Measurements from ENCODE around the gene ZNF705A. TPM values are rescaled to one million over a fixed set of nuclear protein-coding genes. Genes with fewer than 3 reads are reported as not detected.

The ZNF705A gene
- total RNA-seq (2021; ENCODE audit: unreplicated experiment), result not detected
- polyA plus RNA-seq (2012), result not detected in 2 replicates
- Bru-seq, nascent RNA, result percentile 11 among the genes with signal in this experiment
- percentile 16 among the genes with signal in this experiment for BruChase-seq, experiment 1, labeled RNA remaining after a 6-hour chase
- not detected for BruChase-seq, experiment 2, labeled RNA remaining after a 2-hour chase
- long read RNA-seq, result 0 reads

DNA sequence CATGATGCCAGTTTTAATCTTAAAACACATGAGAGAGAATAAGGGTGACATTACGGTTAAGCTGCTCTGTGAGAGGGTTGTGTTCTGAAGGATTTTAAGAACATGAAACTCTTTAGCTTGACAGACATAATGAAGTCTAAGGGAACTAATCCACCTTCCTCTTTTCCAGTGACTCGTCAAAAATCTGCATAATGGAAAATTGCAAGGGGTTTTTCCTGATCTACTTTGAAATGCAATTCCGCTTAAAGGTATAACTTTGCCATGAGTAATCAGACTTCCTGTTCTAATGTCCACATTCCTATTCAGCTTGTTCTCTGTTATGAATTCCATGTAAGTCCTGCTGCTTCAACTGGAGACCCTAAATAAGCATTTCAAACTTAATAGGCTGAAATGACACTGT is at the start of gene ZNF705A:
Gene ZNF705A, plus strand, starts transcription at position 171 of the 400 bp plus-strand sequence. CDS start 15,611 bp downstream, outside the sequence.
- RAD21 ChIA-PET (ENCODE audit: low non-redundant PET in 1 of 2, low total read pairs in 2 of 2, uncharacterized antibody in 2 of 2, unreplicated experiment in 2 of 2), result no interaction called here

More for the DNA sequence above, at the start of gene ZNF705A:
- intact Hi-C loops (cut with micrococcal nuclease), result no loop called here
- TF ChIP-seq CBX3 (IDR thresholded peaks at IDR 0.05; ENCODE audit: low read depth), result no peak
- no peak for TF ChIP-seq EZH2 (IDR thresholded peaks at IDR 0.05)
- TF ChIP-seq REST (IDR thresholded peaks at IDR 0.05; ENCODE audit: low read depth), result no peak
- TF ChIP-seq, protein P1, sequence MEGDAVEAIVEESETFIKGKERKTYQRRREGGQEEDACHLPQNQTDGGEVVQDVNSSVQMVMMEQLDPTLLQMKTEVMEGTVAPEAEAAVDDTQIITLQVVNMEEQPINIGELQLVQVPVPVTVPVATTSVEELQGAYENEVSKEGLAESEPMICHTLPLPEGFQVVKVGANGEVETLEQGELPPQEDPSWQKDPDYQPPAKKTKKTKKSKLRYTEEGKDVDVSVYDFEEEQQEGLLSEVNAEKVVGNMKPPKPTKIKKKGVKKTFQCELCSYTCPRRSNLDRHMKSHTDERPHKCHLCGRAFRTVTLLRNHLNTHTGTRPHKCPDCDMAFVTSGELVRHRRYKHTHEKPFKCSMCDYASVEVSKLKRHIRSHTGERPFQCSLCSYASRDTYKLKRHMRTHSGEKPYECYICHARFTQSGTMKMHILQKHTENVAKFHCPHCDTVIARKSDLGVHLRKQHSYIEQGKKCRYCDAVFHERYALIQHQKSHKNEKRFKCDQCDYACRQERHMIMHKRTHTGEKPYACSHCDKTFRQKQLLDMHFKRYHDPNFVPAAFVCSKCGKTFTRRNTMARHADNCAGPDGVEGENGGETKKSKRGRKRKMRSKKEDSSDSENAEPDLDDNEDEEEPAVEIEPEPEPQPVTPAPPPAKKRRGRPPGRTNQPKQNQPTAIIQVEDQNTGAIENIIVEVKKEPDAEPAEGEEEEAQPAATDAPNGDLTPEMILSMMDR (IDR thresholded peaks at IDR 0.05 in 2 of 3, conservative IDR thresholded peaks at IDR 0.05 in 1 of 3; ENCODE audit: borderline replicate concordance in 1 of 3, insufficient read depth in 1 of 3, low read depth in 2 of 3, low read length in 2 of 3), result no peak
- TF ChIP-seq EGR1 (IDR thresholded peaks at IDR 0.05; ENCODE audit: low read depth), result no peak
- no peak for TF ChIP-seq CEBPB (IDR thresholded peaks at IDR 0.05; ENCODE audit: low read depth)
- H3K4me2 ChIP-seq (ENCODE audit: low read length), result peak within 1 kb of the TSS; percentile 35
- CTCF ChIA-PET, result no interaction called here
- H3K4me3 ChIP-seq (replicated peaks in 1 of 2; ENCODE audit: low read depth in 1 of 2, low read length in 2 of 2), result no peak within 1 kb of the TSS
- H3K9me3 ChIP-seq (ENCODE audit: control insufficient read depth in 1 of 2, insufficient read depth in 1 of 2, low read depth in 1 of 2, low read length in 2 of 2), result no peaks in the 10 kb centered on the region
- BruUV-seq (replicated peaks), result no TSS peak
- no peak within 1 kb of the TSS for H3K9ac ChIP-seq (ENCODE audit: low read length)
- no peaks in the 10 kb centered on the region for H3K36me3 ChIP-seq (ENCODE audit: control insufficient read depth in 1 of 2, insufficient read depth in 2 of 2, low read length in 2 of 2)
- peaks cover 0 to 10% of the 10 kb centered on the region in 2 experiments; a peak in 2 of 4 replicates for H3K4me1 ChIP-seq (ENCODE audit: control insufficient read depth in 1 of 2, insufficient read depth in 2 of 2, low read length in 2 of 2)
- H3K27ac ChIP-seq (ENCODE audit: low read depth, low read length), result no peak within 1 kb of the TSS
- DNase-seq (ENCODE audit: low read depth, low spot score) (no peak), ATAC-seq (no peak)
- POLR2A ChIA-PET, result no interaction called here
- no peaks in the 10 kb centered on the region for H3K79me2 ChIP-seq (ENCODE audit: insufficient read depth, low read length)
- no peaks in the 10 kb centered on the region for H3K27me3 ChIP-seq (ENCODE audit: insufficient read depth, low read length)
- H3K9me2 ChIP-seq (ENCODE audit: insufficient read depth), result no peaks in the 10 kb centered on the region
- H2AFZ ChIP-seq (ENCODE audit: low read depth, low read length, poor library complexity, severe bottlenecking), result peak within 1 kb of the TSS; percentile 52
- no peaks in the 10 kb centered on the region for H4K20me1 ChIP-seq (ENCODE audit: insufficient read depth)

Measured in HCT116 (cell line).